GM19099 (cell line): ENCODE results near the gene CELF5.

ENCODE experiments used
- POLR2A ChIP-seq: IDR thresholded peaks from 3 replicates; pipeline ENCODE4 v1.6.1; 2011; ENCODE audit warnings: low read depth; ENCODE audit not compliant: insufficient read length; ENCODE audit errors: extremely low read depth

Gene CELF5

DNA sequence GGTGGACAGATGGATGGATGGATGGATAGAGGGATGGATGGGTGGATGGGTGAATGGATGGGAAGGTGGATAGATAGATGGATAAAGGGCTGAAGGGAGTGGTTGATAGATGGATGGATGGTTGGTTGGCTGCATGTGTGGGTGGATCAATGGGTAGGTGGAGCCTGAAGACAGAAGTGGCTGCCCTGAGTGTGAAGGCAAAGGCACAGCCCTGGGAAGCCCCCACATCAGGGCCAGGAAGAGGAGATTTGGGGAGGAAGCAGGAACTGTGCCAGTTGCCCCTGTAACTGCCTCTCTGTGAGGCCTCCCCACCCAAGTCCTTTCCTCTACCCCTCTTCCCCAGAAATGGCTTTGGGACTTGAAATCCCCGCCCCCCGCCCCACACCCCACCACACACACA, 98.6 kb downstream of the CELF5 start:
- no peak for TF ChIP-seq POLR2A

DNA sequence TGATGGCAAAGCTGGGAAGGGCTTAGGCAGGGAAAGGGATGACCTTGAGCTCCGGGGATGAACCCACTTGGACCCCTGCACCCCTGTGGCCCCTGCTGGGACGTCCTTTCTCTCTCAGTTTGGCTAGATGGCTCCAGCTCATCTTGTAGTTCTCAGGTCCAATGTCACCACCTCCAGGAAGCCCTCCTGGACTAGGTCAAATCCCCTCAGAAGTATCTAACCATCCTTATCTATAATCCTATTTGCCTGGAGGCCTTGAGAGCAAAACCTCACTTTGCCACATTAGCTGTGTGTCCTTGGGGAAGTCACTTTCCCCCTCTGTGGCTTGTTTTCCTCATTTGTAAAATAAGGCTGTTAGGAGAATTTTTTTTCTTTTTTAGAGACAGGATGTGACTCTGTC, 99.2 kb downstream of the CELF5 start:
- TF ChIP-seq POLR2A = no peak

DNA sequence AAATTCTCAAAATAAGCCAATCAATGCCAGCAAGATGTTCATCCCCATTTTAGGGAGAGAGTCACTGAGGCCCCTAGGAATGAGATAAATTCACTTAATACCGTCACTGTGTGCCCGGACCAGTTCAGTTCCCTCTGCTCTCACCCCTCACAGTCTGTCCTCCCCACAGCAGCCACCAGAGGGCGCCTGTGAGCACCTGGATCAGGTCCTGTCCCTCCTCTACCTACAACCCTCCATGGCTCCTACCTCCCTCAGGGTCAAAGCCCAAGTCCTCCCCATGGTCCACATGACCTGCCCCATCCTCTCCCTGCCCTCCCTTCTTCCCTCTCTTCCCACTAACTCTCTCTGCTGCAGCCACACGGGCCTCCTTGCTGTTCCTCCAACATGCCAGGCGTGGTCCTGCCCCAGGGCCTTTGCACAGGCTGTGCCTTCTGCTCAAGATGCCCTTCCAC, 100.0 kb downstream of the CELF5 start:
- TF ChIP-seq POLR2A = no peak

DNA sequence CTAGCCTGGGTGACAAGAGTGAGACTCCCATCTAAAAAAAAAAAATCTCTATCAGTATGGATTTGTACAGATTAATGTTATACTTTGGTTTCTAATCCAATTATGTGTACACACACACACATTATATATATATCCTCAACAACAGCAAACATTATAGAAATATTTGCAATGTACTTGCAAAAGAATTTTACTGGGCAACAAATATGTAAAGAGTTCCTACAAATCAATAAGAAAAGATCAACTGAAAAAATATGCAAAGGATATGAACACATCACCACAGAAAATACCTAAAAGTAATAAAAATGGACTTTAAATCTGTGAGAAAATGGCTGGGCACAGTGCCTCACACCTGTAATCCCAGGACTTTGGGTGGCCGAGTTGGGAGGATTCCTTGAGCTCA, 101.0 kb downstream of the CELF5 start:
- no peak for TF ChIP-seq POLR2A

DNA sequence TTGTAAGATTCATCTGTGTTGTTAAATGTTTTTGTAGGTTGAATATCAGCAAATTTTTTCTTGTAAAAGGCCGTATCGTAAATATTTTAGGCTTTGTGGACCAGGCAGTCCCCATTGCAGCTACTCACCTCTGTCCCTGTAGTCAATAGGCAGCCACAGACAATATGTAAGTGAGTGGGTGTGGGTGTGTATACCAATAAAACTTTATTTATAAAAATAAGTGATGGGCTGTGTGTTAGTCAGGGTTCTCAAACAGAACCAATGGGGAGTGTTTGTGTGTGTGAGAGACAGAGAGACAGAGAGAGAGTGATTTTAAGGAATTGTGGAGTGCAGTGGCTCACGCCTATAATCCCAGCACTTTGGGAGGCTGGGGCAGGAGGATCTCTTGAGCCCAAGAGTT, 104.3 kb downstream of the CELF5 start:
- TF ChIP-seq POLR2A = no peak

DNA sequence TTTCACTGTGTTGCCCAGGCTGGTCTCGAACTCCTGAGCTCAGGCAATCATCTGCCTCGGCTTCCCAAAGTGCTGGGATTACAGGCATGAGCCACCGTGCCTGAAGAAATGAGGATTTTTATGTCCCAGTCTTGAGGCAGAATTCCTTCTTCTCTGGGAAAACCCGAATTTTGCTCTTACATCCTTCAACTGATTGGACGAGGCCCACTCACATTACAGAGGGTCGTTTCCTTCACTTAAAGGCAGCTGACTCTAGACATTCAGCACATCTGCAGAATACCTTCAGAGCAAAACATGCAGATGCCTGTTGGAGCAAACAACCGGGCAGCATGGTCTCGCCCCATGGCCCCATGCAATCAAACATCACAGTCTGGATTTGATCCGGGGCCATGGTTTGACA, 105.6 kb downstream of the CELF5 start:
- no peak for TF ChIP-seq POLR2A

DNA sequence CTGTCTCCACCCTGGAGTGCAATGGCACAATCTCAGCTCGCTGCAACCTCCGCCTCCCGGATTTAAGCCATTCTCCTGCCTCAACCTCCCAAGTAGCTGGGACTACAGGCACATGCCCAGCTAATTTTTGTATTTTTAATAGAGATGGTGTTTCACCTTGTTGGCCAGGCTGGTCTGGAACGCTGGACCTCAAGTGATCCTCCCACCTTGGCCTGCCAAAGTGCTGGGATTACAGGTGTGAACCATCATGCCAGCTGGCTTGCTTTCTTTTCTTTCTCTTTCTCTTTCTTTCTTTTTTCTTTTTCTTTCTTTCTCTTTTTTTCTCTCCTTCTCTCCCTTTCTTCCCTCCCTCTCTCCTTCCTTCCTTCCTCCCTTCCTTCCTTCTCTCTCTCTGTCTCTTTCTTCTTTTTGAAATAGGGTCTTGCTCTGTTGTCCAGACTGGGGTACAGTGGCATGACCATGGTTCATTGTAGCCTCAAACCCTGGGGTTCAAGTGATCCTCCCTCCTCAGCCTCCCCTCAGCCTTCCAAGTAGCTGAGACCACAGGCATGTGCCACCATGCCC, 108.6 kb downstream of the CELF5 start:
- TF ChIP-seq POLR2A = no peak

DNA sequence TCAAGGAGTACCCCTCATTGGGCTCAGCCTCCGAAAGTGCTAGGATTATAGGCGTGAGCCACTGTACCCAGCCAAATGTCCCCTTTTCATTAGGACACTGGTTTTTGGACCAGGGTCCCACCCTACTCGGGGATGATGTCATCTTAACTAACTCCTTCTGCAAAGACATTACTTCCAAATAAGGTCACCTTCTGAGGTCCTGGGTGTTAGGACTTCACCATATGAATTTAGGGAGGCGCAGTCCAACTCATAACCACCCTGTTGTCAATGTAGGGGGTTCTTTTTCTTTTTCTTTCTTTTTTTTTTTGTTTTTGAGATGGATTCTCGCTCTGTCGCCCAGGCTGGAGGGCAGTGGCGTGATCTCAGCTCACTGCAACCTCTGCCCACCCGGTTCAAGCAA, 109.2 kb downstream of the CELF5 start:
- no peak for TF ChIP-seq POLR2A

DNA sequence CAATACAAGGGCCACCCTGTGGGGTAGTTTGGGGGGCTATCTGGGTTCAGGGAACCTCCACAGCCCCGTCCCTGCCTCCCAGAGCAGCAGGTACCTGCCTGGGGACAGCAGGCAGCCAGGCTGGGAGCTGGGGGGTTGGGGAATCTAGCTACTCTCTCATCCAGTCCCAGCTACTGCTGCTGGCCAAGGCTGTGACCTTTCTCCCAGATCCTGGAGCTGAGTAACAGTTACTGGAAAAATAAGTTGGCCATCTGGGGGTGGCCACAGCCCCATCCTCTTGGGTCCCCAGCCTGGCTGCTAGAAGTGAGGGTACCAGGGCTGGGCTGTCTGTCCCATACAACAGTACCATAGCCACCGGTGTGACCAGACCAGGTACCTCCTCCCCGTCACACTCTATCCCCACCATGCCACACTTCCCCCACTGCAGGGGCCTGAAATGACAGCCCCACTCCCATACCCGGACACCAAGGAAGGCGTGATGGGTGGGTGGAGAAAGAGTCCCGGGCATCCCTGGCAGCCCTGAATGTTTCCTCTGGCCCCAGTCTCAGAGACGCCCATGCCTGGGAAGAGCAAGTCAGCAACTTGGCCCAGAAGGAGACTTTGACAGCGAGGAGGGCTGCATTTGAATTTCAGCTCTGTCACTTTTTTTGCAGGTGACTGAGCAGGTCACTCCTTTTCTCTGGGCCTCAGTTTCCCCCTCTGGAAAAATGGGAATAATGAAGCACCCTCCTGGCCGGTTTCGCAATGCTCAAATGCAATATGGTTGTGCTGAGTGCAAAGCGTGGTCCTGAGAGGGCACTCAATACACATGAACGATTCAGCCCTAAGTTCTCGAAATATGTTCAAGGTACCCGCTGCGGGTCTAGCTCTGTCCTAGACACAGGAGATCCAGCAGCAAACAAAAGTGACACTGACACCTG, 111.2 kb downstream of the CELF5 start:
- TF ChIP-seq POLR2A = no peak

DNA sequence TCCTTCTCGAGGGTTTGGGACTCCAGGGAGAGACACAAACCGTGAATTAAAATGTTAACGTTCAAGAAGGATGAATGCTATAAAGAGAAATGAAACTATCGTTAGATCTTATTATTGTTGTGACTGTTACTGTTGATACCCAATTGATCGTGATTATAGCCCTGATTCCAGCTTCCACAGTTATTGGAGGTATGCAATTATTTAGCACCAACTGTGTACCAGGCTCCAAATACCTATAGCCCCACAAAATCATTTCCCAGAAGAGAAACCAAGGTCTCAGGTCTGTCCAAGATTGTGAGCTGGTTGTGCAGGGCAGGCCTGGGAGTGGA, 111.9 kb downstream of the CELF5 start:
- no peak for TF ChIP-seq POLR2A

DNA sequence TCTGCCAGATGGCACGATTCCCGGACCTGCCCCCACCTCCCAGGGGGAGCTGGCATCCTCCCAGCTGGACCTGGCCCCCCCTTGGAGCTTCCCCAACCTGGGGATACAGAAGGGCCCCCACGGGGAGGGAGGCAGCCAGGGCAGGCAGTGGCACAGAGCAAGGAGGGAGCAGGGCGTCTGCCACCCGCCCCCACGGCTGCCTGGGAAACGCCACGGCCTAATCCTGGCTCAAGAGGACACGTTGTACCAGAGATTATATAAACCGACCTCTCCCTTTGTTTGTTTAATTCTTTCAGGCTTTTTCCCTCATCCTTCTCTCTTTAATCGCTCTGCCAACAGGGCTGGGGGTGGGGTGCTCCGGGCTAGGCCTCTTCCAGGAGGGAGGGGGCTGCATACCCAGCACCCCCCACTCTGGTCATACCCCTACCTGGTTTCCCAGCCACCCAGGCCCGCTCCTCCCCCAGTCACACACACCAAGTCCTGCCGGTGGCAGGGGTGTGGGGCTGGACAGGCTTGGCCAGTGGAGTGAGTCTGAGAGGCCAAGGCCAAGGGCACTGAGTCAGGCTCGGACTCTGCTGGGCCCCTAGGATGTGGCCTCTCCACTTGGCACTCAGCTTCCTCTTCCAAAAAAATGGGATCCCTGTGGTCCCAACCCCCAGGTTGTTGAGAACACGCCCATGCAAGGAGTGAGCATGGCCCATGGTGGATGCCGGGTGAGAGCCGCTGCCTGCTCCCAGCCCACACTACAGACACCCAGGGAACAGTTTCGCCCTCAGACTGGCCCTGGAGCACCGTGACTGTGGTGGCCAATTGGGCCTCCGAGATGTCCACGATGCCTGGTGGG, 112.4 kb downstream of the CELF5 start:
- no peak for TF ChIP-seq POLR2A

DNA sequence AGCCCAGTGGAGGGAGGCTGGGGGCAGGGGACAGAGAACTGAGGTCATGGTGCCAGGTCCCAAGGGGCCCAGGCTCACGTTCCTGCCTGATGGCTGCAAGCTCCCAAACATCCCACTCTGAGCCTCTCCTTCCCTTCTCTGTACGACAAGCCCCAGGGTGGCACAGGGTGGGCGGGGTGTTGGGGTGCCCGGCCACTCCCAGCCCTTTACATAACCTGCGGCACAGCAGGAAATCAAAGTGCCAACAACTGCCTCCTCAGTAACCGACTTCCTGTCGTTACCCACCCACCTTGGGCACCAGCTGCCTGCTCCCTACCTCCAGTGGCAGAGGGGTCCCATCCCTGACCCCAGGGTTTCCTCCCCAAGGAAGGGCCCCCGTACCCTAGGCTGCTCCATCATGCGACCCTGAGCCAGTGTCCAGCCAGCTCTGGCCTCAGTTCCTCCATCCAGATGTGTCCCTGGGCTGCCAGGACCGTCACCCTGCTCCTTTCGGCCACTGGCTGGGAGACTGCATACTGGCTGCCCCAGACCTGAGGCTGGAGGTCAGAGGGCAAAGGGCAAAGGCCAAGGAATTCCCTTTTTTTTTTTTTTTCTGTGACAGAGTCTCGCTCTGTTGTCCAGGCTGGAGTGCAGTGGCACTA, 114.2 kb downstream of the CELF5 start:
- TF ChIP-seq POLR2A = no peak

DNA sequence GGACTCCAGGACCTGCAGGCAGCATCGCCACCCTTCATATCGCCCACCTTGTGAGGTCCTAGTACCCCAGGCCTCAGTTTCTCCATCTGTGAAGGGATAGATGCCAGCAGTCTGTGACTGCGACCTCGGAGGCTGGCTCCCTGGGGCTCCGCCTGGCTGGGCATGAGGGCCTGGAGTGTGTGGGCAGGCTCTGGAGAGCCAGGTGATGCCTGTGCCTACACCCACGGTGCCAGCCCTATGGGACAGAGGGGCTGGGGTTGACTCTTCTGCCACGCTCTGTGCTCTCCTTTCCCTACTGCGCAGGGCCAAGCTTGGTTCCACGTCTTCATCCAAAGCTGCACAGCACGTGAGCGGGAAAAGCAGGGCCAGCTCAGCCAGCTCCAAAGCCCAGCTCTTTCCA, 115.9 kb downstream of the CELF5 start:
- TF ChIP-seq POLR2A = no peak

DNA sequence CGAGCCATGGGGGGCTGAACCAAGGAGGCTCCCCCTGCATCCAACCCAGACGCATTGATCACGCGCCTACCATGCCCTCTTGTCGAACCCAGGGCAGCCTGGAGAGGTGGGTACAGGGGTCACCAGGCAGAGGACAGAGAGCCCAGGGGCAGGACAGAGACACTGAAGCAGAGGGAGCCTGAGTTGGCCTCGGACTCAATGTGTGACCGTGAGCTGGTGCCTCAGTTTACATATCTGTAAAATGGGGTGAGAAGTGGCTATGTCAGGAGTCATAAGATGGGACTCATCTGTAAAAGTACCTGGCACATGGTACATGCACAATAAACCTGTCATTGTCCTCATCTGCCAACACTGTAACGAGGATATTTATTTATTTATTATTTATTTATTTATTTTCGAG, 117.8 kb downstream of the CELF5 start:
- TF ChIP-seq POLR2A = no peak
